DND-41 (cell line): ENCODE data around the gene CD300LG.

Experiments used
- EZH2 ChIP-seq: IDR thresholded peaks from 3 replicates; pipeline ENCODE4 v1.6.1; 2012; ENCODE audit warnings: borderline replicate concordance, low read depth, mild to moderate bottlenecking, moderate library complexity, low read length, inconsistent platforms; ENCODE audit not compliant: severe bottlenecking
- TF ChIP-seq, protein P1 (sequence below): IDR thresholded peaks from 2 replicates; pipeline ENCODE4 v1.5.1; 2012; ENCODE audit warnings: borderline replicate concordance, low read length, moderate library complexity, mild to moderate bottlenecking; ENCODE audit not compliant: poor library complexity, severe bottlenecking; ENCODE audit errors: extremely low read depth

DNA sequence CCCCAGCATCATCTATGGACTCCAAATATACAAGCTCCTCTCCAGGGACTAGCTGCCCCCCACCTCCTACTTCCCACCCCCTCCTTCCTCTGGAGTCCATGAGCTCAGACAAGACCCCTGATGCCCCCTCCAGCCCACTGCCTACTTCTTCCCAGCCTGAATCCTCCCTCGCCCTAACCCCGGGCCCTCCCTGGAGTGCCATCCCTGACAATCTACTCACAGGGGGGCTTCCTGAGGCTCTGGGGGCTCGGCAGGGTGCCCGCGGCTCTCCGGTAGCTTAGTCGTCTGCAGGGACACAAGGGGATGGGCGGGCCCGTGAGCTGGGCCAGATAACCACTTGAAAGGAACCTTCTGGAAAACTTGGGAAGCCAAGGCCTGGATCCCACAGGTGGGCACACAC is 29.1 kb upstream of the CD300LG start:
- TF ChIP-seq, protein P1, sequence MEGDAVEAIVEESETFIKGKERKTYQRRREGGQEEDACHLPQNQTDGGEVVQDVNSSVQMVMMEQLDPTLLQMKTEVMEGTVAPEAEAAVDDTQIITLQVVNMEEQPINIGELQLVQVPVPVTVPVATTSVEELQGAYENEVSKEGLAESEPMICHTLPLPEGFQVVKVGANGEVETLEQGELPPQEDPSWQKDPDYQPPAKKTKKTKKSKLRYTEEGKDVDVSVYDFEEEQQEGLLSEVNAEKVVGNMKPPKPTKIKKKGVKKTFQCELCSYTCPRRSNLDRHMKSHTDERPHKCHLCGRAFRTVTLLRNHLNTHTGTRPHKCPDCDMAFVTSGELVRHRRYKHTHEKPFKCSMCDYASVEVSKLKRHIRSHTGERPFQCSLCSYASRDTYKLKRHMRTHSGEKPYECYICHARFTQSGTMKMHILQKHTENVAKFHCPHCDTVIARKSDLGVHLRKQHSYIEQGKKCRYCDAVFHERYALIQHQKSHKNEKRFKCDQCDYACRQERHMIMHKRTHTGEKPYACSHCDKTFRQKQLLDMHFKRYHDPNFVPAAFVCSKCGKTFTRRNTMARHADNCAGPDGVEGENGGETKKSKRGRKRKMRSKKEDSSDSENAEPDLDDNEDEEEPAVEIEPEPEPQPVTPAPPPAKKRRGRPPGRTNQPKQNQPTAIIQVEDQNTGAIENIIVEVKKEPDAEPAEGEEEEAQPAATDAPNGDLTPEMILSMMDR, result no peak
- no peak for TF ChIP-seq EZH2
